ENCODE measurements around the gene KRTAP10-3.
"Not testable (repeated sequence)": the region's sequence is repeated elsewhere in the genome, so short reads cannot be mapped to it uniquely, and the experiment has no call there.

KRTAP10-3 gene, protein sequence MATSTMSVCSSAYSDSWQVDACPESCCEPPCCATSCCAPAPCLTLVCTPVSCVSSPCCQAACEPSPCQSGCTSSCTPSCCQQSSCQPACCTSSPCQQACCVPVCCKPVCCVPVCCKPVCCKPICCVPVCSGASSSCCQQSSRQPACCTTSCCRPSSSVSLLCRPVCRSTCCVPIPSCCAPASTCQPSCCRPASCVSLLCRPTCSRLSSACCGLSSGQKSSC

DNA sequence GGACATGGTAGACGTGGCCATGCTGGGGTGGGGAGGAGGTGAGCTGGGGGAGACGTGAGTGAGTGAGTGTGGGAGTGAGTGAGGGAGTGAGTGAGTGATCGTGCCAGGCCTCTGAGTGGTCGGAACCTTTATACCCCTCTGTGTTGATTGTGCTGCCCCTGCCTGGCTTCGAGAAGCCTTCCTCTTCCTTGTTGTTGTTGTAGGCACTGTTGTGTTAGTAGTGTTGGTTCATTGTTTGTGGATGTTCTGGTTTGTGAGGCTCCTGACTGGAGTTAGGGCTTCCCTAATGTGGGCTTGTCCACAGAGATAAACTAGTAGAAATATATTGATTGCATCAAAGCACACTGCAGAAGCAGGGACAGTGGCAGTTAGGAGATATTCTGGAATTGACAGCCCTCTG lies at the start of gene KRTAP10-3:
TSS of gene KRTAP10-3 (minus strand) at position 101 of the 400 bp plus-strand sequence. CDS start at position 21, 80 bp downstream.
- DNase-seq: no peak

DNA sequence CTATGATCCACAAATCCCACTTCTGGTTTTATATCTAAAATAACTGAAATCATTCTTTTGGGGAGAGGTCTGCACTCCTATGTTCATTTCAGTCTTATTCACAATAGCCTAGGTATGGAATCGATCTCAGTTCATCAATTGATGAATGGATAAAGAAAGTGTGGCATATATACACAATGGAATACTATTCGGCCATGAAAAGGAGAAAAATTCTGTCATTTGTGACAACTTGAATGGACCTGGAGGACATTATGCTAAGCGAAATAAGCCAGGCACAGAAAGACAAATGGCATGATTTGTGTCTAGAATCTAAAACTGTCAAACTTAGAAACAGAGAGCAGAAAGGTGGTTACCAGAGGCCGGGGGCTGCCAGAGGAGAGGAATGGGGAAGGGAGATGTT lies 47.9 kb upstream of the KRTAP10-3 start:
- no peak for DNase-seq

DNA sequence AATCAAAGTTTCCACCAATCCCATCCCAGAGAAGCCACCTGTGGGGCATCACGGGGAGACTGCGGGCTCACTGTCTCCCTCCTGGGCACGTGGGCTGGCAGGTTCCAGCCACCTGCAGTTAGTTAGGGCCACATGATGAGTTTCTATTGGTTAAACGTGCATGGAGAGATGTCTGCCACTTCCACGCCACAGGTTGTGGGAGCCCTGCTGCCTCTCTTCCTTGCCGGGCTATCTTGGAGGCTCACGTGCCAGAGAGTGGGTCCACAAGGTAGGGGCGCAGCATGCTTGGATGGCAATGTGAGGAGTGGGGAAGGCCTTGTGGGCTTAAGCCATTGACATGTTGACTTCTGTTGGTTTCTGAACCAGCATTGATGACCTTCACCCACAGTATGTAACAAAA lies 45.3 kb upstream of the KRTAP10-3 start:
- no peak for DNase-seq

DNA sequence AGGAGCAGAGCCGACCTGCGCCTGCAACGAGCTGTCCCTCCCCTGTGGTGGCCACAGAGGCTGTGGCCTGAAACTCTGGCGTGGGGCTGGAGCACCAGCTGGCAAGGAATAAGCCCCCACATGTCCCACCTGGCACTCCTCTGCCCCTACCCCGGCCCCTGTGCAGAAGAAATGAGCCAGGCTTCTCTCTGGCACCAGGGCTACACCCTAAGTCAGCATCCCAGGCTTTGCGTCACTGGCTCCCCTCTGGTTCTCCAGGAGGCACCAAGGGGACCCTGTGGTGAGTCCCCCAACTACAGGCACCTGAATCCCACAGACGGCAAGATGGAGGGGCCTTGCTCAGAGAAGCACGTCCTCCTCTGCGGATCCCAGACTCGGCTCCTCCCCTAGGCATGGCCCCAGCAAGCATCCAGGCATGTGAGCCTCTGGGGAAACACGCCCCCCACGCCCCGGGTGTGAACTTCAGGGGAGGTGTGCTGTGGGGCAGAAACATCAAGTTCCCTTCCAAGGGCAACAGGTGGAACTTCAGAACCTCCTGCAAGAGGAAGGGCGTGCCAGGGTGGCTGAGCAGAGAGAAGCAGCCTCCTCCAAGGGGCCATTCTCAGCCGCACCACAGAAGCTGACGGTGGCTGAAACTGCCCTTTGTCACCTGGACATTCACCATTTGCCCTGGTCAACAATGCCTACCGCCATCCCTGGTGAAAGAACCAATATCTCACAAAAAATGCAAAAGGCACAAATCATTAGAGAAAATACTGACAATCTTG lies 44.7 kb upstream of the KRTAP10-3 start:
- no peak for DNase-seq

DNA sequence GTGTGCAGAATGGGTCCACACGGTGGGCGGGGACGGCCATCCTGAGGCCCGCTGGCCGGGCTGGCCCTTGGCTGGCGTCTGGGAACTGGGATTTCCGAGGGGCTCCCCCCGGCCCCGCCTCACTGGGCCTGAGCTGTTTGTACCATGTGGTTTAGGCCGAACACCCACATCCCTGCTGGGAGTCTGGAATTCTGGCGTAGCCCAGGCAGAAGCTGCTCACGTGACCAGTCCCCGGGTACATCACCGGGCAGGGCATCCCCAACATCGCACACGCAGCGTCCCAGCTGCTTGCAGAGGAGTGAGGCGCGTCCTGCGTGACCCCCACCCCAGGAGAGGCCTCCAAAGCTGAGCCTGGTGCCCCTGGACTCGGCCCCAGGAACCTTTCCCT lies 43.9 kb upstream of the KRTAP10-3 start:
- DNase-seq: no peak

DNA sequence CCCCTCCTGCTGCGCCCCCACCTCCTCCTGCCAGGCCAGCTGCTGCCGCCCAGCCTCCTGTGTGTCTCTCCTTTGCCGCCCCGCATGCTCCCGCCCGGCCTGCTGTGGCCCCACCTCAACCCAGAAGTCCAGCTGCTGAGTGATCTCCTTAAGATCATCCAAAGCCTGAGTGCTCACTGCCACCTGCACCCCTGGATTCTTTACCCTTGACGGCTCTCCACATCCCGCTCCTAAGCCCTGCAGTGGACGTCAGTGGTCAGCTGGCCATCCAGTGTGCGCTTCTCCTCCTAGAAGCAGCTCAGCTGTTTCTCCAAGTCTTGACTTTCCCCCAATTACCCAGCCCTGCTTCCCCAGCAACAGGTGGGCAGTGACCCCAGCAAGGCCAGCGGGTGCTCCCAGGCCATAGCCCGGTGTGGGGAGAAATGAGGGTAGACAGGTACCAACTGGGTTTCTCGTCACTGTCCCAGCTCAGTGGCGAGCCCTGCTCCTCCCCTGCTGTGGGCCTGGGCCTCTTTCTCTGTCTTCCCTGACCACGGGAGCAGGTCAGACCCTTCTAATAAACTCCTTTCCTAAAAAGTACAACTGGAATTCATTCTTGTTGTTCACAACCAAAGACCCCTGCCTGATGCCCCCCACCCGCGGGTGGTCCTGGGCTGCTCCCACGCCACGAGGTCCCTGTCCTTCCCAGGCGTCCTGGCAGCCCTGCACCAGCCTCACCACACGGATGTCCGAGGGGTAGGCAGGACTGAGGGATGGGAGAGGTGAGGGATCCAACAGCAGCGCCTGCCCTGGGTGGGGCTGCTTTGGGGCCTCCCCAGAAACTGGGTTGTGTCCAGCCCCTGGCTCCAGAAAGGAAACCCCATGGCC lies 43.2 kb upstream of the KRTAP10-3 start:
- DNase-seq: no peak

DNA sequence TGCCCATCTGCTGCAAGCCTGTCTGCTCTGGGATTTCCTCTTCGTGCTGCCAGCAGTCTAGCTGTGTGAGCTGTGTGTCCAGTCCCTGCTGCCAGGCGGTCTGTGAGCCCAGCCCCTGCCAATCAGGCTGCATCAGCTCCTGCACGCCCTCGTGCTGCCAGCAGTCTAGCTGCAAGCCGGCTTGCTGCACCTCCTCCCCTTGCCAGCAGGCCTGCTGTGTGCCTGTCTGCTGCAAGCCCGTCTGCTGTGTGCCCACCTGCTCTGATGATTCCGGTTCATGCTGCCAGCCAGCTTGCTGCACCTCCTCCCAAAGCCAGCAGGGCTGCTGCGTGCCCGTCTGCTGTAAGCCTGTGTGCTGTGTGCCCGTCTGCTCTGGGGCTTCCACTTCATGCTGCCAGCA lies 42.5 kb upstream of the KRTAP10-3 start:
- not testable (repeated sequence) for DNase-seq

DNA sequence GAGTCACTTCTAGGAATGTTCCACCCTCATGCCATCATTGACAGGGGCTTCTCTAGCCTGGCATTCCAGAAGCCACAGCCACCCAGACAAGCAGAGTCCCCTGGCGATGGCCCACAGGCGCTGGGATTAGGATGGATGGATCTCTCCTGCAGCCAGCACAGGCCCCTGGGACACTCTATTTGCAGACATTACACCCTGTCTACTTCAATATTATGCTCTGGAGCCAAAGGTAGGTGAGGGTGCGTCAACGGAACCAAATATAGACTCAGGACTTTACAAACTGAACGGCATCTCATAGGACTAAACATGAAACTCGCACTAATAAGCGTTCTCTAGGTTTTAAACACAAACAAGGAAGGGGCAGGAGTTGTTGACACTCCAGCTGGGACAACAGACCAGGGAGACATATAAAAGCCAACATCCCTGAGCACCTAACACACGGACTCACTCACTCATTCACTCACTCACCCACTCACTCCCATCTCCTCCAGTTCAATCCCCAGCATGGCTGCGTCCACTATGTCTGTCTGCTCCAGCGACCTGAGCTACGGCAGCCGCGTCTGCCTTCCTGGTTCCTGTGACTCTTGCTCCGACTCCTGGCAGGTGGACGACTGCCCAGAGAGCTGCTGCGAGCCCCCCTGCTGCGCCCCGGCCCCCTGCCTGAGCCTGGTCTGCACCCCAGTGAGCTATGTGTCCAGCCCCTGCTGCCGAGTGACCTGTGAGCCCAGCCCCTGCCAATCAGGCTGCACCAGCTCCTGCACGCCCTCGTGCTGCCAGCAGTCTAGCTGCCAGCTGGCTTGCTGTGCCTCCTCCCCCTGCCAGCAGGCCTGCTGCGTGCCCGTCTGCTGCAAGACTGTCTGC lies 41.8 kb upstream of the KRTAP10-3 start, which contains the start of gene KRTAP10-7:
TSS of gene KRTAP10-7 (plus strand) at position 480 of the 861 bp plus-strand sequence. CDS start at position 505, 25 bp downstream.
- not testable (repeated sequence) for DNase-seq

DNA sequence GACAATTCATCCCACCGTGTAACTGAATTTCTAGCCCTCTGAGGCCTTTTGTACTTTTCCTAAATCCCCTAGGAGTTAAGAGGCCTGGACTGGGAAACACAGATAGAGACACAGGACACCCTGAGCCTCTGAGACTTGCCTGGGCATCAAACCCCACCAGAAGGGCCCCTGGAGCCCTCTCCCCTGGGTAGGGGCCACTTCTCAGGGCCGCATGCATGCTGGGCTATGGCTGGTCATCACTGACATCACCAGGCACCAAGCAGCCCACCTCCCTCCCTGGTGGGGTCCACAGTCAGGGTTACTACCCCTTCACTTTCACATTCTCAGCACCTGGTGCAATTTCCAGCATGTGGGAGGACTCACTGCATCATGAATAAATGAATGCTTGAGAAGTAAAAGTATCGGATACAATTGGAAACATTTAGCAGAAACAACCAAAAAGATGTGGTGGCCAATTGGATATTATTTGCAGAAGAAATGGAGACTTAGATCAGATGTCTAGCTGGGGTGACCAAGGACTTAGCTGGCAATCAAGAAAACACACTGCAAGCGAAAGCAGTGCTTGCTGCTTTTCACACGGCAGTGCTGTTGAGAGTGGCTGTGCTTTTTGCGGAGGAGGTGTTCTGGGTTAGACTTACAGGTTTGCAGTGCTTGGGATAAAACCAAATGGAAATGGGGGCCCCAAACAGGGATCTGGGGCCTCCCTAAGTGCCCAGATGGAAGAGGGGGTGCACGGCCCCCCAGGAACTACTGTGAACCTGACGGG lies 40.9 kb upstream of the KRTAP10-3 start:
- DNase-seq: no peak

DNA sequence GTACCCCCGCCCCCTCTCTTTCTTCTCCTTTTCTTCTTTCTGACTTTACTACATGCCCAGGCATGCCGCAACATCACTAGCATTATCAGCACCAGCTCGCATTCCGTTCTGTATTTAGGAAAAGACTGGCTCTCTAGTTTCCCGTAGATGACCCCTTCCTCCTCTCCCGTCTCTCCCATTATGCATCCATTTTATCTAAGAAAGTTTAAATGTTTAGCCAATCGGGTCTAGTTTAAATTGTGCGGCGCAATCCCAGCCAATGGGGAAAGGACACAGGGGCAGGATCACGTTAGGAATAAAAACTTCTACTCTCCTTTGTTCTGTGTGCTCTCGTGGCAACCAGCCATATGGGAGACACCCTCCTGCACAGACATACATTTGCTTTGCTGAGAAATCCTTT lies 39.5 kb upstream of the KRTAP10-3 start:
- no peak for DNase-seq

DNA sequence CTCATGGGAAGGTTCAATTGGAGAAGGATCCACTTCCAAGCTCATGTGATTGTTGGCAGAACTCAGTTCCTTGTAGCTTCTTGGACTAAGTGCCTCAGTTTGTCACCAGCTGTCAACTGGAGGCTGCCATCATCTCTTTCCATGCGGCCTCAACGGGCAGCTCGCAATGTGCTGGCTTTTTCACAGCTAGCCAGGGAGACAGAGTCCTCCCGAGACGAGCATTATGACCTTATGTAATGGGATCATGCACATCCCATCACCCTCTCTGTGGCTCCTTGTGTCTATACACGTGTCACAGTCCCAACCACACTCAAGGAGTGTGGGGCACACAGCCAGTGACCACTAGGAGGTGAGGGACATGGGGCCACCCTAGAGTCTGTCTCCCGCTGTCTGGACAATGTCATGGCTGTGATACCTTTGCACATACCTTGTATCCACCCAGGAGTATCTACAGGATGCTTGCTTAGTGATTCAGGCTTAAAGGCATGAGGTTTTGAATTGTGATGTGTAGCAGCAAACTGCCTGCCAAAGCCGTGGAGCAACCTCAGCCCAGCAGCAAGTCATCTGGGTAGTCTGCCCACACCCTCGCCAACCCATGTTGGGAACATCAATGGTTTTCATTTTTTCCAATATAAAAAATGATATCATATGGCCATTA lies 37.6 kb upstream of the KRTAP10-3 start:
- DNase-seq: no peak

DNA sequence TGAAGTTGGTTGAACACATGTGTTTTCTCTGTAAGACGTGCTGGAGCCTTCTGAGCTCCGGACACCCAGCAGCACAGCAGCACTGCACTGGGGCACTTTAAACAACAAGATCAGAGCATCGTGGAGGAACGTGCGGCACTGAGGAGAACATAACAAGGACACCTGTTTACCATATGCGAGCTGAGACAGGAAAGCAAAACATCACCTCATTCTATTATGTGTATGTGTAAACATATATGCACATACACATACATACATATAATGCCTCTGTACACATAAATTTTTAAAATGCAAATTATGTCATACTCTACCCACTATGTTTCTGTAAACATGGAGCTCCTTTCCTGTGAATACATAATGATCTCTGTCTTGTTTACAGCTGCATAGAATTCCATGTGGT lies 36.9 kb upstream of the KRTAP10-3 start:
- no peak for DNase-seq

DNA sequence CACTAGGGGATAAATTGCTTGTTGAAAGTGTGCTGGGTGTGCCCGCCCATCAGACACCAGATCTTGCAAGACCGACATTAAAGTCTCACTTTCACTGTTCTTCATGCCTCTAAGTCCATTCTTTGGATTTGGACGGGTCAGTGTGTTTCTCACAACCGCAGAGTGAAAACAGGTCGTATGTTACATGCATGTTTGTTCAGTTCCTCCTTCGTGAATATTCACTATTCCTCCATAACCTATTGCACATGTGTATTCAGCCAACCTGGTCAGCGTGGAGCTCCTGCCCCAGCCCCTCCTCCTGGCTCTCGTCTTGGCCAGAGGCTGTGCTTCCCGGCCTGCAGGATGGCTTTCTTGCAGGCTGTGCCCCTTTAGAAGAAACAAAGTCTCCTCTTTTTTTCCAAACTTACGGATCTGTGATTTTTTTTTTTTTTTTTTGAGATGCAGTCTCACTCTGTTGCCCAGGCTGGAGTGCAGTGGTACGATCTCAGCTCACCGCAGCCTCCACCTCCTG lies 35.9 kb upstream of the KRTAP10-3 start:
- no peak for DNase-seq

DNA sequence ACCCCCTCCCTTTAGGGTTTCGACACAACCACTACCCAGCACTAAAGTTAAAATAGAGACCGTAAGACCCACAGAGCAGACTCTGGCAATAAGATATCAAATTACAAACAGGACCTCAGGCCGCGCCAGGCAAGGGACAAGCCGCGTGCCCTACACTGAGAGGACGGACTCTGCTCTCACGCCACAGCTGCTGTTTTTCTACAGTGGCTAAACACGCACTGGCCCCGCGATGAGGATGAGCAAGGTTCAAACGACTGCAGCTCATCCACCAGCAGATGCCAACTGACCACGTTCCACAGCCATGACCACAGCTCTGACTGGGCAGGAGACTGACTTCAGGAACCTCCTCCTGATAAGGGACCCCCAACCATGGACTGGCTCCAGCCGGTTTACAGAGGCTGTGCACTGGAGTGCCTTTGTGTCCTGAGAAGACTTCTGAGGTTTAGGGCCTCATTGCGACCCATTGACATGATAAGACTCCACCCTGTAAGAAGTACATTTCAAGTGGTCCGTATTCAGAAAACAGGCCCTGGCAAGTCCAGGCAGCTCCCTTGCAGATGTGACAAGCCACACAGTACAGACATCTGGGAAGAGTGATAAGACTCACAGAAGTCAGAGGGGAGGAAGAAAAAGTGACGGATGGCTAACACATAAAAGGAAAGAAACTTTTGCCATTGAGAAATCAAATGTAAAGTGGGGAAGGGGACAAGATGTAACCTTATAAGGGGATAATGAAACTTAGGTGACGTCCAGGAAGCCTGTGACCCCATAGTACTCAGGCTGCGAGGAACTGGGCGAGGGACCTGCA lies 35.2 kb upstream of the KRTAP10-3 start:
- DNase-seq: no peak

DNA sequence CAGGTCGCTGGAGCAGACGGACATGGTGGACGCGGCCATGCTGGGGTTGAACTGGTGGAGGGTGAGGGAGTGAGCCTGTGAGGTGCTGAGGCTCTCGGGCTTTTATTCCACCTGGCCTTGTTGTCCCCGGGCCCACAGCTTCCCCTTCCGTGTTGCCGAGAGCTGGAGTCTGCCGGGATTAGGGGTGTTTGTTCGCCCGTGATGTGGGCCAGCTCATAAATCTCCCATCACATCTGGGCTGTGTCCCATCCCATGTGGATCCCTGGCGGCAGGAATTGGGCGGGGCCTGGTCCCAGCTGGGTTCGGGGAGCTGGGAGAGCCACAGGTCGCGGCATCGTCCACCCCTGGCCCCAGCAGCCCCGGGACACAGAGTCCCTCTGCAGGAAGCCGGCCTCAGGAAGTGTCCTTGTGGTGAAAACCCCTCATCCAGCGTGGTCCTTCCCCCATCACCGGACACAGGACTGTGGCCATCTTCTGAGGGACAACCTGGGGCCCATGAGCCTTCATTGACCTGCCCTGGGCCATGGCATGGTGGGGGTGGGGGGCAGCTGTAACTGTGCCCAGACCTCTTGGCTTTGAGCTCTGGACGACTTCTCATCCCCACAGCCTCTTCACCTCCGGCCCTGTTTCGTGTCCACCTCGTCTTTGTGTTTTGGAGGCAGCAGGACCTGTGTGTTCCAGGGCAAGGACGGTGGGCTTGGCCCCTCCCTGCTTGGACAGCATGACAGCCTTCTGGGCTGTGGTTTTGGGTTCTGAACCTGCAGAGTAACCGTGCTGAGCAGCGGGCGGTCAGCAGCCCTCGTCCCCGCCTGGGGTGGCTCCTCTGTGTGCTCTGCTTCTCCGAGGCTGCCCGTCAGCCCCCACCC lies 34.1 kb upstream of the KRTAP10-3 start, which contains the start of gene KRTAP10-6:
TSS of gene KRTAP10-6 (minus strand) at position 60 of the 866 bp plus-strand sequence. CDS start at position 39, 21 bp downstream.
- no peak for DNase-seq

DNA sequence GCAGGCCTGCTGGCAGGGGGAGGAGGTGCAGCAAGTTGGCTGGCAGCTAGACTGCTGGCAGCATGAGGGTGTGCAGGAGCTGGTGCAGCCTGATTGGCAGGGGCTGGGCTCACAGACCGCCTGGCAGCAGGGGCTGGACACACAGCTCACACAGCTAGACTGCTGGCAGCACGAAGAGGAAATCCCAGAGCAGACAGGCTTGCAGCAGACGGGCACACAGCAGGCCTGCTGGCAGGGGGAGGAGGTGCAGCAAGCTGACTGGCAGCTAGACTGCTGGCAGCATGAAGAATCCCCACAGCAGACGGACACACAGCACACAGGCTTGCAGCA lies 33.2 kb upstream of the KRTAP10-3 start:
- DNase-seq: not testable (repeated sequence)

DNA sequence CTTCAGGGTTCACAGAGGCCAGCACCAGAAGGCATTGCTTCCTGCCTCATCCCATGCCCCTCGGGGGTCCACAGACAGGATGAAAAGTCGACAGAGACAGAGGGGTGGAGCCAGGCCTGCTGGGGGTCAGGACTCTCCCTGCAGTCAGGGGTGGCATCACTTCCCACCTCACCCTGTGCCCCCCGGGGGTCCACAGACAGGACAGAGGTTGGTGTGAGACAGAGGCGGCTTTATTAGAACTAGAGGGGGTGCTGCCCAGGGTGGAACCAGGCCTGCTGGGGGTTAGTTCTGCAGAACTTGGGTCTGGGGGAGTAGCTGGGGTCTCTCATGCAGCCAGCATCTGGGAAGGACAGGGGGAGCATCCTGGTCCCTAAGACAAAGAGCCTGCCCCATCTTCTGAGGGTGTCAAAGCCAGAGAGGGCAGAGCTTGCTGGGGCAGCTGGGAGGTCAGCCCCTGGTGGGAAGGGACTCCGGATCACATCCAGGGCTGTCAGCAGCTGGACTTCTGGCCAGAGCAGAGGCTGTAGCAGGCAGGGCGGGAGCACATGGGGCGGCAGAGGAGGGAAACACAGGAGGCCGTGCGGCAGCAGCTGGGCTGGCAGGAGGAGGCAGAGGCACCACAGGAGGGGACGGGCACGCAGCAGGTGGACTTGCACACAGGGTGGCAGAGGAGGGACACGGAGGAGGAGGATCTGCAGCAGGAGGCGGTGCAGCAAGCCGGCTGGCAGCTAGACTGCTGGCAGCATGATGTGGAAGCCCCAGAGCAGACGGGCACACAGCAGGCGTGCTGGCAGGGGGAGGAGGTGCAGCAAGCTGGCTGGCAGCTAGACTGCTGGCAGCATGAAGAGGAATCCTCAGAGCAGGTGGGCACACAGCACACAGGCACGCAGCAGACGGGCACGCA lies 32.6 kb upstream of the KRTAP10-3 start:
- DNase-seq: not testable (repeated sequence)

DNA sequence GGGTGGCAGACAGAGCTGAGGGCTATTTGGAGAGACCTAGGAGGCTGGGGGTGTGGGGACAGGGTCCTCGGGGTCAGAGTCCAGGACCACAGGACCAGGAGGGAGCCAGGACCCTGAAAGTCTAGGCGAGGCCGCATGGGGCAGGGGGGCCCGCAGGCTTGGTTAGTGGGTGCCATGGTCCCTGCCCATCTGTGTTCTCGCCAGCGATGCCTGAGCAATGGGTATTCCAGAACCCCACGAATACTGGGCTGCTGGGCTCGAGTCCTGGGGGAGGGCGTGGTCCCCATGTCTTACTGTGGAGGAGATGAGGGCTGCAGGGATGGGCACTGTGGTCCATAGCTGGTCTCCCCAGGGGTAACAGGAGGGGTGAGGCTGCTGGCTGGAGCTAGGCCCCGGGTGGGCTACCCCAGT lies 31.7 kb upstream of the KRTAP10-3 start:
- no peak for DNase-seq
